Stimulated activated CD4-positive, alpha-beta T cell treated with anti-CD3 and anti-CD28 coated beads, Interleukin-12 subunit alpha, Interleukin-12 subunit beta, amount 100 ng/mL, for 4 hours (primary cell): Measurements from ENCODE around the gene CCDC102B.
"Not testable (repeated sequence)": the region's sequence is repeated elsewhere in the genome, so short reads cannot be mapped to it uniquely, and the experiment has no call there.

Source experiments
- DNase-seq: peaks from one replicate; pipeline ENCODE4 v3.0.0-alpha.2; 2020

Gene CCDC102B

GRCh38 chr18:68915061-68915460 lies 117.2 kb downstream of the CCDC102B start:
- no peak for DNase-seq

DNA sequence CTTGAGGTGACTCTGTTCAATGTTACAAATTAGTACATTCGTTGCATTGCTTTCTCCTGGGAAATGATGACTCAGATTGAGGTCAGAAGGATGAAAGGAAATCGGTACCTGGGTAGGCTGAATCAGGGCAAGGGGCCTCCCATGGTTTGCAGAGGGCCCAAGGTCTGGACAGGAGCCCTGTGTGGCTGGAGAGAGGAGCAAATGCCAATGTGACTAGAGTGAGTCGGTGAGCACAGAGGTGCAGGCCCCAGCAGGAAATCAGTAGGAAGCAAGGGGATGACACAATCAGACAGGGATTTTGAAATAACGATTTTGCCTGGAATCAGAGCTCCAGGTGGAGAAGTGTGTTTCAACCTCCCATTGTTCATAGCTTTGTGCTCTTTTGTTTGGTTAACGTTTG lies 118.9 kb downstream of the CCDC102B start:
- no peak for DNase-seq

- DNase-seq = no peak
These were observed 120.3 kb downstream of the CCDC102B start for GRCh38 chr18:68918216-68918615.

DNA sequence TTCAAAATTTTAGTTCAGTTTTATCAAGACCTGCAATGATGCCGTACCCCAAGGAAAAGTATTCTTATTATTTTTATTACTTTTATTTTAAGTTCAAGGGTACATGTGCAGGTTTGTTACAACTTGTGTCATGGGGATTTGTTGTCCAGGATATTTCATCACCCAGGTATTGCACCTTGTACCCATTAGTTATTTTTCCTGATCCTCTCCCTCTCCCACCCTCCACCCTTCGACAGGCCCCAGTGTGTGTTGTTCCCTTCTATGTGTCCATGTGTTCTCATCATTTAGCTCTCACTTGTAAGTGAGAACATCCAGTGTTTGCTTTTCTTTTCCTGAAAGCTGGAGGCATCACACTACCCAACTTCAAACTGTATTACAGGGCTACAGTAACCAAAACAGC lies 122.0 kb downstream of the CCDC102B start:
- no peak for DNase-seq

- no peak for DNase-seq
These were observed 124.5 kb downstream of the CCDC102B start for GRCh38 chr18:68922392-68922791.

- DNase-seq = no peak
These were observed 127.4 kb downstream of the CCDC102B start for GRCh38 chr18:68925268-68925667.

DNA sequence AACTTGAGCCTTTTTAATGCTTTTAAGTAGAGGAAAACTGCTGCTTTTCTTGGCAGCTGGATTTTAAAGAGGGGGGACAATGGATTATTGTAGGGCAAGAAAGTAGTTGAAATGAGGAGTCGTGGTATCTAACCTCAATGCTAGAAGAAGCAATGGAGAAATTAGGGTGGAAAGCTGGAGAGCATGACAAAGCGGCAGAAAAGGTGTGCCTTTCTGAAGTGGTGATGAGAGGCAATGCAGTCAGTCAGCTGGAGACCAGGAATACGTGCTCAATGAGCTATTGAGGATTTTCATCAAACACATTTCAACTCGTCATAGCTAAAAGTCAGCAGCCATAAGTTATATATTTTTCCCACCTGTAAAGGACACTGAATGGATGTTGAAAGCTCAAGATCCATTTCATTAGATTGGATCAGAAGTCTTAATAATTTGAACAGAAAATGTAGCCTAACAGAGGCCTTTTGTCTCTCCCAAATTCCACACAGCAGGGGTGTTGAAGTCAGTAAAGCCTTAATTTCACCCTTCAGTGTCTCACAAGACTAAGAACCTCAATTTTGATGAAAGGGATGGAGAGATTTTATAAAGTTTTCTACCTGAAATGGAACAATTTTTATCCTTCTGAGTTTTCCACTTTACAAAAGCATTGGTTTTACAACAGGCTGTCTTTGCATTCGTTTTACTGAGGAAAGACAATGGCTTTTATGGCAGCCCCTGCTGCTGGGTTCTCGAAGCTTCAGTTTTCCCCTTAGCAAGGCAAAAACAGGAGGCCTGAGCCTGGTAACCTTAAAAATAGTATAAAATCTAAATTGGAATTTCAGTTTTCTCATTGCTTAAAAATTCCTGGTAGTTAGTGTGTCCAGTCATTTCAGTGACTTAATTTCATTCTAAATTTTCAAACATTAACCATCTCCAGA lies 131.1 kb downstream of the CCDC102B start:
- DNase-seq = no peak

- no peak for DNase-seq
These were observed 137.8 kb downstream of the CCDC102B start for GRCh38 chr18:68935686-68936085.

GRCh38 chr18:68937029-68937599 lies 139.2 kb downstream of the CCDC102B start:
- no peak for DNase-seq

- no peak for DNase-seq
These were observed 142.2 kb downstream of the CCDC102B start for GRCh38 chr18:68940039-68940438.

GRCh38 chr18:68940754-68941153 lies 142.9 kb downstream of the CCDC102B start:
- DNase-seq = no peak

- no peak for DNase-seq
These were observed 144.3 kb downstream of the CCDC102B start for GRCh38 chr18:68942230-68942629.

DNA sequence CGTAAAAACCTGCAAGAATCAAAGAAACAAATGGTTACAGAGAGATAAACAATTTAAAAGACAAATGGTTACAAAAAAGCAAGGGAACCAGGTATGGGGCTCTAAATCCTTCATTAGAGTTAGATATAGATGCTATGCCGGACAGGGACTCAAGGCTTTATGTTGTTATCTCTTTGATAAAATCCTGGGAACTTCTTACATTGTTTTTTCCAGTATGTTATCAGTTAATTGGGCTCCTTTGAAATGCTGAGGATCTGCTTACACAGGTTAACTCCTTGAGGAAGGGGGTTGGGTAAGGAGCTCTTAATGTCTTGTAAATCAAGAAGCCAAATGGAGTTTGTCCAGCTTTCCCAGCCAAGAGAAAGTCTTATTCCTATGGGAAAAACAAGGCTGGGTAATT lies 146.0 kb downstream of the CCDC102B start:
- DNase-seq = not testable (repeated sequence)

DNA sequence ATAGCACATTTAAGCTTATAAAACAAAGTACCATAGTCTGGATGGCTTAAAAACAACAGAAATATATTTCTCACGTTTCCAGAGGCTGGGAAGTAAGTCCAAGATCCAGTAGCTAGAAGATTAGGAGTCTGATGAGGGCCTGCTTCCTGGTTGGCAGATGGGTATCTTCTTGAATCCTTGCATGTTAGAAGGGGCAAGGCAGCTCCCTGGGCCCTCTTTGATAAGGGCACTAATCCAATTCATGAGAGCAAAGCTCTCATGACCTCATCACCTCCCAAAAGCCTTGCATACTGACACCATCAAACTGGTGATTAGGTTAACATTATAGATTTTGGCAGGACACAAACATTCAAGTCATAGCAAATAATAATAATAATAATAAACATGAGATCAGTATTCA lies 146.4 kb downstream of the CCDC102B start:
- no peak for DNase-seq

GRCh38 chr18:68944826-68945225 lies 146.9 kb downstream of the CCDC102B start:
- no peak for DNase-seq

- DNase-seq = no peak
These were observed 150.7 kb downstream of the CCDC102B start for GRCh38 chr18:68948622-68949021.

- no peak for DNase-seq
These were observed 156.9 kb downstream of the CCDC102B start for GRCh38 chr18:68954738-68955137.

DNA sequence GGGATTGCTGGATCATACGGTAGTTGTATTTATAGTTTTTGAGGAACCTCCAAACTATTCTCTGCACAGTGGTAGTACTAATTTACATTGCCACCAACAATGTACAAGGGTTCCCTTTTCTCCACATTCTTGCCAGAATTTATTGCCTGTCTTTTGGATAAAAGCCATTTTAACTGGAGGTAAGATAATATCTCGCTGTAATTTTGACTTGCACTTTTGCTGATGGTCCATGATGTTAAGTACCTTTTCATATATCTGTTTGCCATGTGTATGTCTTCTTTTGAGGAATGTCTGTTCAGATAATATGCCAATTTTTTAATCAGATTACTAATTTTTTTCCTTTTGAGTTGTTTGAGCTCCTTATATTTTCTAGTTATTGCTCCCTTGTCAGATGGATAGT lies 158.8 kb downstream of the CCDC102B start:
- DNase-seq = no peak

DNA sequence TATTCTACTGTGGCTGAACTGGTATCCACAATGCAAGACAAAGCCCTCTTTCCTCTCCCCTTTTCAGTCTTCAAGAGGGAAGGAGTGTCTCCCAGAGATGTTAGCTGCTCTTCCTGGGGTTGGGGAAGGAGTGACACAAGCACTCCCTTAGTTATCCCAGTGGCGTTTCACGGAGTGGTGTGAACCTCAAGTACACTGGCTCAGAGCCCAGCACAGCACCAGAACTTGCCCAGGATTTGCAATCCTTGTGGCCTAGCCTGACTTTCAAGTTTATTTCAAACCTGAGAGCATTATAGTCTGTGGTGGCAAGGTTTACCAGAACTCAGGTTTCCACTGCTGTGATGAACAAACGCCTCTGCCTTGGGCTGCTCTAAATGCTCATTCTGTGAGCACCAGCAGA lies 162.5 kb downstream of the CCDC102B start:
- no peak for DNase-seq

DNA sequence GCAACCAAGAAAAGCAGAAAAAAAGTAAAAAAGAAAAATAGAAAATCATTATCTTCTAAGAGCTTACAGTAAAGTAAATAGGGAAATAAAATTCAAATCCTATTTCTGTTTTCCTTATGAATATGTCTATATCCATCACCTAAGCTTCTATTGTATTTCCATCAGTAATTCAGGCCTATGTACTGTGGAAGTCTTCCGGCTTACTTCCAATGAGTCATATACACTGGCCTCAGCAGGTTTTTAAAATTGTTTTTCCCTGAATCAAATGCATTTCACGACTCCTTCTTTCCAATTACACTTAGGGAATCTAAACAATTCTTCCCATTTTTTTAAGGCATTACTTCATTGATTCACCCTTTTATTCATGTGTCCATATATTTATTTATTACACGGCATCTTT lies 164.7 kb downstream of the CCDC102B start:
- DNase-seq = no peak

- no peak for DNase-seq
These were observed 167.9 kb downstream of the CCDC102B start for GRCh38 chr18:68965817-68966216.

DNA sequence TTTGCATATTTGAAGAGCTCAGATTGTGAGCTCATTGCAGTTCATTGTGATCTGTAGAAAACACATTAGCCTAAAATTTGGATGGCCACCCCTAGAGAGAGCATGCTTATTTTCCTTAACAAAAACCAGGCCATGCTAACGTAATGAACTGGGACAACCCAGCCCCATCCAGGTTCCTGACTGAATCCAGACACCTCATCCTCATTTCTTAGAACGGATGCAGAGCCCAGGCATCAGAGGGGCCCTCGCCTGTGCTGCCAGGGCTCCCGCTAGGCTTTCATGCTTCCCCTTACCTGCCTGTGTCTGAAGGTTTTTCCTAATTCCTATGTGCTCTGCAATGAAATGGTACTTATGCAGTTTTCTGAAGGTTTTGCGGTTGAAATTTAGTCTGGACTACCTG lies 171.1 kb downstream of the CCDC102B start:
- DNase-seq = no peak

- no peak for DNase-seq
These were observed 174.3 kb downstream of the CCDC102B start for GRCh38 chr18:68972176-68972575.

GRCh38 chr18:68979737-68980136 lies 181.9 kb downstream of the CCDC102B start:
- DNase-seq = no peak

DNA sequence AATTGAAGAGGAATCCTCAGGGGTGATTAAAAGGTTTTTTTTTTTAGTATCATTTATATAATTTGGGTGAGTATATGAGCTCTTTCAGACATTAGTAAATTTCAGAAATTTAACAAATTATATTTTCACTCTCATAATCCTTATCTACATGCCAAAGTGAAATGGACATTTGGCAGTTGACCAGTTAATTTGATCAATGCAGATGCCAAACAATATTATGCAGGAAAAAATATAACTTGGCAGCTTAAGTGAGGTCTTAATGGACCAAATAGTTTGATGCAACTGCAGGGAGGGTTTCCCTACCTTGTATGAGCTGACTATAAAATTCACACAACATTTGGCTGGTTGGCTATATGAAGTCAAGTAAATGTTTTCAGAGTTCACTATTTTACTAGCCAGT lies 185.2 kb downstream of the CCDC102B start:
- no peak for DNase-seq
